Activated naive CD4-positive, alpha-beta T cell treated with Interleukin-2 at 50 U/mL for 16 hours (primary cell): Measurements from ENCODE around the gene GPN3.
"Not testable (repeated sequence)": the region's sequence is repeated elsewhere in the genome, so short reads cannot be mapped to it uniquely, and the experiment has no call there.

ENCODE experiments used
- DNase-seq: peaks from one replicate; pipeline ENCODE4 v3.0.0-alpha.2; 2020

Gene GPN3

GRCh38 chr12:110436231-110436630 is 31.8 kb downstream of the GPN3 start:
- DNase-seq: no peak

GRCh38 chr12:110431957-110432587 is 36.0 kb downstream of the GPN3 start:
- no peak for DNase-seq

- not testable (repeated sequence) for DNase-seq
Measured at GRCh38 chr12:110429676-110430075, 38.4 kb downstream of the GPN3 start.

- DNase-seq: no peak
Measured at GRCh38 chr12:110426406-110426805, 41.7 kb downstream of the GPN3 start.

GRCh38 chr12:110424237-110424636 is 43.8 kb downstream of the GPN3 start:
- DNase-seq: no peak

GRCh38 chr12:110421701-110422100 is 46.4 kb downstream of the GPN3 start:
- DNase-seq: no peak

- DNase-seq: no peak
Measured at GRCh38 chr12:110421159-110421661, 46.8 kb downstream of the GPN3 start.

- DNase-seq: not testable (repeated sequence)
Measured at GRCh38 chr12:110420644-110421043, 47.4 kb downstream of the GPN3 start.

GRCh38 chr12:110417113-110417512 is 50.9 kb downstream of the GPN3 start:
- DNase-seq: not testable (repeated sequence)

GRCh38 chr12:110410086-110410485 is 58.0 kb downstream of the GPN3 start:
- DNase-seq: not testable (repeated sequence)

- DNase-seq: not testable (repeated sequence)
Measured at GRCh38 chr12:110405126-110405662, 62.9 kb downstream of the GPN3 start.

- DNase-seq: peak; percentile 78
Measured at GRCh38 chr12:110403976-110404682, 63.9 kb downstream of the GPN3 start.

GRCh38 chr12:110403146-110403975 is 64.7 kb downstream of the GPN3 start, which contains the start of gene ANAPC7:
ANAPC7 (minus strand) TSS chr12:110403708; CDS start chr12:110403627, 81 bp downstream.
- peak; percentile 87 for DNase-seq
